OCI-LY7 (cell line): ENCODE measurements around the gene MRC1.

Source experiments
- EZH2phosphoT487 ChIP-seq: fragments of 200-600 bp; sonication (generic); IDR thresholded peaks from 2 replicates; pipeline ENCODE4 v1.6.1; 2018; ENCODE audit warnings: low read depth, borderline replicate concordance, mild to moderate bottlenecking, mixed run types, antibody characterized with exemption, low read length, moderate library complexity, mixed read lengths
- TF ChIP-seq, protein P1 (sequence below): fragments of 200-600 bp; sonication (generic); conservative IDR thresholded peaks from 2 replicates; pipeline ENCODE4 v1.5.1; 2014; ENCODE audit warnings: mild to moderate bottlenecking, antibody characterized with exemption, low read length, moderate library complexity, mixed read lengths

DNA sequence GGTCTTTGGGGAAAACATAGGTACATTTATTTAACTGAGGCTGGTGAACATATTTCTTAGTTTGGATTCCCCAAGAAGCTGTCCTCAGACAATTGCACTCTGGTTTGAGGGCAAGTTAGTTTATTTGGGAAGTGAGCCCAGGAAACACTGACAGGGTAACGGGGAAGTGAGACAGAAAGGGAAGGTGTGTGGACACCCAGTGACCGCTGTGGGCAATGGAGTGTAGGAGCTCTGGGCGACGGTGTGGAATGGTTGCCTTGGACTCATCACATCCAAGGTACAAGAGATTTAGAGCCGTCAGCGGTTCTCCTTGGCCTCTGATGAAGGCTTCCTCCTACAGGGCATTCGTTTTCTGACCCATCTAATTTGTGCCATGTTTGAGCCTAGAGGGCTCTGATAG is 7.1 kb downstream of the MRC1 start:
- TF ChIP-seq, protein P1, sequence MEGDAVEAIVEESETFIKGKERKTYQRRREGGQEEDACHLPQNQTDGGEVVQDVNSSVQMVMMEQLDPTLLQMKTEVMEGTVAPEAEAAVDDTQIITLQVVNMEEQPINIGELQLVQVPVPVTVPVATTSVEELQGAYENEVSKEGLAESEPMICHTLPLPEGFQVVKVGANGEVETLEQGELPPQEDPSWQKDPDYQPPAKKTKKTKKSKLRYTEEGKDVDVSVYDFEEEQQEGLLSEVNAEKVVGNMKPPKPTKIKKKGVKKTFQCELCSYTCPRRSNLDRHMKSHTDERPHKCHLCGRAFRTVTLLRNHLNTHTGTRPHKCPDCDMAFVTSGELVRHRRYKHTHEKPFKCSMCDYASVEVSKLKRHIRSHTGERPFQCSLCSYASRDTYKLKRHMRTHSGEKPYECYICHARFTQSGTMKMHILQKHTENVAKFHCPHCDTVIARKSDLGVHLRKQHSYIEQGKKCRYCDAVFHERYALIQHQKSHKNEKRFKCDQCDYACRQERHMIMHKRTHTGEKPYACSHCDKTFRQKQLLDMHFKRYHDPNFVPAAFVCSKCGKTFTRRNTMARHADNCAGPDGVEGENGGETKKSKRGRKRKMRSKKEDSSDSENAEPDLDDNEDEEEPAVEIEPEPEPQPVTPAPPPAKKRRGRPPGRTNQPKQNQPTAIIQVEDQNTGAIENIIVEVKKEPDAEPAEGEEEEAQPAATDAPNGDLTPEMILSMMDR = no peak
- no peak for TF ChIP-seq EZH2phosphoT487
